Loucy (cell line): ENCODE data around the gene MARCHF9.

ENCODE experiments used
- H2AFZ ChIP-seq: fragments of 200-600 bp; sonication (generic); 2 replicates; pipeline ENCODE4 v1.6.0; 2016; ENCODE audit warnings: antibody characterized with exemption, mild to moderate bottlenecking, low read length, moderate library complexity
- H3F3A ChIP-seq: fragments of 200-600 bp; 2 replicates; pipeline ENCODE4 v1.6.0; 2016; ENCODE audit warnings: antibody characterized with exemption, low read depth, mild to moderate bottlenecking
- H3K27me3 ChIP-seq: fragments of 200-600 bp; sonication (generic); 2 replicates; pipeline ENCODE4 v1.6.1; 2014; ENCODE audit warnings: low read length, mild to moderate bottlenecking; ENCODE audit not compliant: insufficient read depth, poor library complexity, severe bottlenecking
- H3K36me3 ChIP-seq: fragments of 200-600 bp; sonication (generic); 2 replicates; pipeline ENCODE4 v1.6.1; 2016; ENCODE audit warnings: low read length; ENCODE audit not compliant: insufficient read depth
- H3K4me1 ChIP-seq: fragments of 200-600 bp; sonication (generic); 2 replicates; pipeline ENCODE4 v1.5.1; 2014; ENCODE audit warnings: low read length, mild to moderate bottlenecking; ENCODE audit not compliant: insufficient read depth, poor library complexity, severe bottlenecking
- H3K4me2 ChIP-seq: fragments of 200-600 bp; sonication (generic); 2 replicates; pipeline ENCODE4 v1.6.0; 2014; ENCODE audit warnings: antibody characterized with exemption, low read length, low read depth, mild to moderate bottlenecking; ENCODE audit not compliant: poor library complexity, severe bottlenecking
- H3K4me3 ChIP-seq: fragments of 200-600 bp; sonication (generic); 2 replicates; pipeline ENCODE4 v1.5.1; 2014; ENCODE audit warnings: low read length, mild to moderate bottlenecking, mixed read lengths; ENCODE audit not compliant: poor library complexity, severe bottlenecking
- H3K79me2 ChIP-seq: fragments of 200-600 bp; sonication (generic); 2 replicates; pipeline ENCODE4 v1.6.1; 2014; ENCODE audit warnings: low read length; ENCODE audit not compliant: insufficient read depth
- H3K9ac ChIP-seq: fragments of 200-600 bp; sonication (generic); 2 replicates; pipeline ENCODE4 v1.6.0; 2014; ENCODE audit warnings: mild to moderate bottlenecking, low read depth, low read length, moderate library complexity; ENCODE audit not compliant: poor library complexity, severe bottlenecking
- H3K9me2 ChIP-seq: fragments of 200-600 bp; sonication (generic); replicated peaks from 2 replicates; pipeline ENCODE4 v1.6.1; 2016; ENCODE audit warnings: low read depth, low read length, mixed read lengths
- H3K9me3 ChIP-seq: fragments of 200-600 bp; sonication (generic); 2 replicates; pipeline ENCODE4 v1.6.1; 2014; ENCODE audit warnings: mild to moderate bottlenecking, antibody characterized with exemption, low read length, low read depth; ENCODE audit not compliant: insufficient read depth
- H4K20me1 ChIP-seq: fragments of 200-600 bp; sonication (generic); 2 replicates; pipeline ENCODE4 v1.6.0; 2014; ENCODE audit warnings: antibody characterized with exemption, low read length, mild to moderate bottlenecking; ENCODE audit not compliant: insufficient read depth, poor library complexity, severe bottlenecking
- CTCF ChIP-seq: fragments of 200-600 bp; sonication (generic); conservative IDR thresholded peaks from 2 replicates; pipeline ENCODE4 v1.5.1; 2014; ENCODE audit warnings: mild to moderate bottlenecking, antibody characterized with exemption, low read length
- EZH2phosphoT487 ChIP-seq: fragments of 200-600 bp; IDR thresholded peaks from 2 replicates; pipeline ENCODE4 v1.6.1; 2018; ENCODE audit warnings: antibody characterized with exemption, mild to moderate bottlenecking, moderate library complexity, borderline replicate concordance

The MARCHF9 gene

GRCh38 chr12:57767305-57767698 is 12.4 kb downstream of the MARCHF9 start:
- Histone ChIP-seq H3K4me3 (no peak overlapping the region), H3K9ac (no peak overlapping the region), H4K20me1 (no peaks in the 10 kb centered on the region), H3K4me1 (peaks cover 11% of the 10 kb centered on the region), H3K4me2 (no peak overlapping the region), H3K79me2 (peaks cover 11% of the 10 kb centered on the region), H2AFZ (no peak overlapping the region), H3K27me3 (no peaks in the 10 kb centered on the region), H3K9me3 (no peaks in the 10 kb centered on the region), H3F3A (no peaks in the 10 kb centered on the region), H3K9me2 (no peaks in the 10 kb centered on the region), H3K36me3 (no peaks in the 10 kb centered on the region)
- TF ChIP-seq CTCF (no peak), EZH2phosphoT487 (no peak)

- peaks cover 11% of the 10 kb centered on the region for H3K79me2 ChIP-seq
- no peaks in the 10 kb centered on the region for H3K9me2 ChIP-seq
- H3K36me3 ChIP-seq = no peaks in the 10 kb centered on the region
- H3K4me3 ChIP-seq = no peak overlapping the region
- no peak for TF ChIP-seq EZH2phosphoT487
- no peak for TF ChIP-seq CTCF
- no peak overlapping the region for H3K9ac ChIP-seq
- peaks cover 11% of the 10 kb centered on the region for H3K4me1 ChIP-seq
- no peaks in the 10 kb centered on the region for H3K9me3 ChIP-seq
- H3K27me3 ChIP-seq = no peaks in the 10 kb centered on the region
- no peak overlapping the region for H3K4me2 ChIP-seq
- H2AFZ ChIP-seq = no peak overlapping the region
- no peaks in the 10 kb centered on the region for H3F3A ChIP-seq
- H4K20me1 ChIP-seq = no peaks in the 10 kb centered on the region
These were observed 13.0 kb downstream of the MARCHF9 start for GRCh38 chr12:57767876-57768275.

GRCh38 chr12:57769594-57769993 is 14.7 kb downstream of the MARCHF9 start:
- H3K4me3 ChIP-seq = no peak overlapping the region

More at GRCh38 chr12:57769594-57769993, 14.7 kb downstream of the MARCHF9 start:
- H3K27me3 ChIP-seq = no peaks in the 10 kb centered on the region
- no peaks in the 10 kb centered on the region for H3F3A ChIP-seq
- no peaks in the 10 kb centered on the region for H3K36me3 ChIP-seq
- no peaks in the 10 kb centered on the region for H4K20me1 ChIP-seq
- H2AFZ ChIP-seq = no peak overlapping the region
- no peaks in the 10 kb centered on the region for H3K9me3 ChIP-seq
- H3K9me2 ChIP-seq = no peaks in the 10 kb centered on the region
- H3K9ac ChIP-seq = no peak overlapping the region
- TF ChIP-seq EZH2phosphoT487 (no peak), CTCF (no peak)
- H3K79me2 ChIP-seq = peaks cover 17% of the 10 kb centered on the region
- H3K4me2 ChIP-seq = no peak overlapping the region
- H3K4me1 ChIP-seq = peaks cover 11% of the 10 kb centered on the region
